Immature natural killer cell (primary cell): Measurements from ENCODE around the gene DOCK10. TPM values are rescaled to one million over a fixed set of nuclear protein-coding genes. Genes with fewer than 3 reads are reported as not detected.

Source experiments
- DNase-seq, 3 donors: peaks; one replicate each; pipeline ENCODE4 v3.0.0; 2022; ENCODE audit warnings: mixed read lengths in 1 of 3
- H3K27ac Mint-ChIP-seq, 6 donors: one replicate each; pipeline ENCODE4 v1.8.0; 2020; ENCODE audit warnings: mixed read lengths in 6 of 6, mild to moderate bottlenecking in 5 of 6, inconsistent platforms in 4 of 6, moderate library complexity in 3 of 6
- H3K27me3 Mint-ChIP-seq, 3 donors: one replicate each; pipeline ENCODE4 v1.8.0; 2020 to 2021; ENCODE audit warnings: low read depth in 3 of 3, mild to moderate bottlenecking in 3 of 3, mixed read lengths in 3 of 3, moderate library complexity in 3 of 3, inconsistent platforms in 1 of 3
- H3K36me3 Mint-ChIP-seq, 3 donors: one replicate each; pipeline ENCODE4 v1.8.0; 2020; ENCODE audit warnings: mixed read lengths in 3 of 3, inconsistent platforms in 2 of 3, mild to moderate bottlenecking in 2 of 3
- H3K4me1 Mint-ChIP-seq, 2 donors: one replicate each; pipeline ENCODE4 v1.8.0; 2020; ENCODE audit warnings: inconsistent platforms in 2 of 2, mild to moderate bottlenecking in 2 of 2, mixed read lengths in 2 of 2, moderate library complexity in 1 of 2
- H3K4me3 Mint-ChIP-seq, 5 donors: one replicate each; pipeline ENCODE4 v1.8.0; 2020; ENCODE audit warnings: mild to moderate bottlenecking in 5 of 5, mixed read lengths in 5 of 5, inconsistent platforms in 3 of 5, moderate library complexity in 3 of 5
- H3K9me3 Mint-ChIP-seq, 6 donors: one replicate each; pipeline ENCODE4 v1.8.0; 2020; ENCODE audit warnings: mild to moderate bottlenecking in 6 of 6, mixed read lengths in 6 of 6, inconsistent platforms in 4 of 6, moderate library complexity in 3 of 6
- polyA plus RNA-seq, 3 donors: library from polyadenylated mRNA; unstranded; fragments of 300-500 nt; fragmentation: Illumina TruSeq; gene quantifications; one replicate each; pipeline ENCODE4 v1.2.3, GENCODE V29; 2021

DOCK10 gene
- polyA plus RNA-seq, 3 donors from 2014 or later, result 10.2 to 61.9 (median 22.9) TPM

DNA sequence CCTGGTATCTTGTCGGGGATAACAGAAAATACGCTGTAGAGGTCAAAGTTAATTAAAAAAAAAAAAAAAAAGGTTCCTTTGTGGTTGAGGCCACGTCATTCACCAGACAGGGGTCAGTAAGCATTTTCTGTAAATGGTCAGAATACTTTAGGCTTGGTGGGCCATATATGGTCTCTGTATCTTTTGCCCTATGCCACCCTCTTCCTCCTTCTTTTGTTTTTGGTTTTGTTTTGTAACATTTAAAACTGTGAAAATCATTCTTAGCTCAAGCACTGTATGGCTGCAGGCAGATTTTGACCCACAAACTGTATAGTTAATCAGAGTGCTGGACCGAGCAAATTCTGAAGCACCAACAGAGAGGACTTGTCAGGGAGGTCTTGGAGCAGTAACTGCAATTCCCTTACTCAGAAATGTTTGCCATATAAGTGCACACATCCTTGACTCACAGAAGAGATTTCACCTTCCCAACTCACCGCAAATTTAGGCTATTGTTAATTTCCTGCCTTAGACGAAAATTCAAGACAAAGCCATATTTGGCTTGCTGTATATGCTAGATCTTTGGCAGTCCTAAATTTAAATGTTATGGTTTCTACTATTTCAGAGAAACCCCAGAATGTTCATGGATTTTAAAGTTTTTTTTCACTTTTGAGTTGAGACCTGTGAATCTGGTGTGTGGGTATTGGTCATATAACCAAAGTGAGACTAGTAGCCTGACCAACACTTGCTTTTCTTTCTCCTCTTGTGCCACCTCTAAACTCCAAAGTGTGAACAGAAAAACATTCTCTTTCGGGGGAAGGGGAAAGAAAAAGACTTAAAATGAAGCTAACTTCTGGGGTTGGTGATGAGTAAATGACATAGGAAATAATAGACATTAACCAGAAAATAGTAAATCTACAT lies 65.4 kb downstream of the DOCK10 start:
- Mint-ChIP-seq H3K27me3 (no peaks in the 10 kb centered on the region), H3K4me3 (peak overlapping the region; percentile 72 to 88 (median 80)), H3K36me3 (peaks cover 0 to 5% (median 4%) of the 10 kb centered on the region in 3 donors), H3K9me3 (no peaks in the 10 kb centered on the region), H3K4me1 (peaks cover 65 to 90% of the 10 kb centered on the region in 2 donors), H3K27ac (peak overlapping the region; percentile 85 to 96 (median 90))
- DNase-seq, result peak; percentile 35 to 48 (median 43)

DNA sequence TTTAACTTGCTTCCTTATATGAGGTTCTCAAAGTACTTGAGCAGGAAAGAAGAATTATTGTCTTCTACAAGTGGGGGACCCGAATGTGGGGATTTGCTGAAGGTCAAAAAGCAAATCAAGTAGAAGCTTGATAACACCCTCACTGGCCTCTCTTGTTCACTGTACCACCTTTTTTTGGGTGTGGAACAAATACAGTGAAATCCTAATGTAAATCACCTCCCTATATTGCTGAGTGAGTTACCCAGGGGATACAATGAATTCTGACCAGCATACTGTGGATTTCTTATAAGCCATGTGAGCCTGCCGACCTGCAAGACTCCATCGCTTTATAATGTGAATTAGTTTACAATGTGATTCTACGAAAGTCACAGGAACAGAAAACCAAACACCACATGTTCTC lies 66.5 kb downstream of the DOCK10 start:
- Mint-ChIP-seq H3K27ac (peak overlapping the region; percentile 81 to 90 (median 87)), H3K4me1 (peaks cover 66 to 91% of the 10 kb centered on the region in 2 donors), H3K4me3 (peak overlapping the region; percentile 41 to 88 (median 64)), H3K9me3 (no peaks in the 10 kb centered on the region), H3K36me3 (peaks cover 0 to 5% (median 4%) of the 10 kb centered on the region in 3 donors), H3K27me3 (peaks cover 0 to 1% (median 0%) of the 10 kb centered on the region in 3 donors)
- DNase-seq, result no peak

DNA sequence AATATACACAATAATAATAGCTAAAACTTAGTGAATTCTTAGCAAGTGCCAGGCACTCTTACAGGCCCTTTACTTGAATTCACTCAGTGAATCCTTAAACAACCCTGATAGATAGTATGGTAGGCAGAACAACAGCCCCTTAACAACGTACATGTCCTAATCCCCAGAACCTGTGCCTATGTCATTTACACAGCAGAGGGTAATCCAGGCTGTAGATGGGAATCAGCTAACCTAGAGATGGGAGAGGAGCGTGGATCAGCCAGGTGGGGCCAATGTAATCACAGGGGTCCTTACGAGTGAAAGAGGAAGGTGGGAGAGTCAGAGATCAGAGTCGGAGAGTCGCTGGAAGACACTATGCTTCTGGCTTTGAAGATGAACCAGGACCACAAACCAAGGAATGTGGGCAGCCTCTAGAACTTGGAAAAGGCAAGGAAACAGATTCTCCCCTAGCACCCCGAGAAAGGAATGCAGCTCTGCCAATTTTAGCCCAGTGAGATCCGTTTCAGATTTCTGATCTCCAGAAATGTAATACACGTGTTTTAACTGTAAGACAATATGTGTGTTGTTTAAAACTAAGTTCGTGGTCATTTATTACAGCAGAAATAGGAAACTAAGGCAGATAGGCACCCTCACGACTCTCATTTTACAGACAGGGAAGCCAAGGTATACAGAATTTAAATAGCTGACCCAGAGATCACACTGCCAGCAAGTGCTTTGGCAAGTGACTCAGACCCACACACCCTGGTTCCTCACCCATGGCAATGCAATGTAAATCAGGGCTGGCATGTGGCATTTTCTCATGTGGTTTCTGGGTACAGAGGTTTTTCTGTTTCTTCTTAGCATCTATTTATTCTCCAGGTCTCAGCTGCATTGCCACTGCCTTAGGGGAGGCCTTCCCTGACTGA lies 68.9 kb downstream of the DOCK10 start:
- H3K9me3 Mint-ChIP-seq, result no peaks in the 10 kb centered on the region
- H3K27me3 Mint-ChIP-seq, result peaks cover 0 to 4% (median 0%) of the 10 kb centered on the region in 3 donors
- H3K36me3 Mint-ChIP-seq, result no peaks in the 10 kb centered on the region
- peak overlapping the region; percentile 43 to 87 (median 77) for H3K27ac Mint-ChIP-seq
- peak overlapping the region; percentile 30 to 71 (median 50) for H3K4me3 Mint-ChIP-seq
- peak; percentile 44 to 55 (median 54) for DNase-seq
- H3K4me1 Mint-ChIP-seq, result peaks cover 82 to 100% of the 10 kb centered on the region in 2 donors

- Mint-ChIP-seq H3K27ac (peak overlapping the region; percentile 30 to 81 (median 55)), H3K36me3 (no peaks in the 10 kb centered on the region), H3K4me3 (peak overlapping the region; percentile 28 to 52 (median 42)), H3K27me3 (peaks cover 0 to 4% (median 0%) of the 10 kb centered on the region in 3 donors), H3K4me1 (peaks cover 74 to 94% of the 10 kb centered on the region in 2 donors), H3K9me3 (no peaks in the 10 kb centered on the region)
- no peak for DNase-seq
Observed at GRCh38 chr2:224971214-224971613, 71.1 kb downstream of the DOCK10 start.

DNA sequence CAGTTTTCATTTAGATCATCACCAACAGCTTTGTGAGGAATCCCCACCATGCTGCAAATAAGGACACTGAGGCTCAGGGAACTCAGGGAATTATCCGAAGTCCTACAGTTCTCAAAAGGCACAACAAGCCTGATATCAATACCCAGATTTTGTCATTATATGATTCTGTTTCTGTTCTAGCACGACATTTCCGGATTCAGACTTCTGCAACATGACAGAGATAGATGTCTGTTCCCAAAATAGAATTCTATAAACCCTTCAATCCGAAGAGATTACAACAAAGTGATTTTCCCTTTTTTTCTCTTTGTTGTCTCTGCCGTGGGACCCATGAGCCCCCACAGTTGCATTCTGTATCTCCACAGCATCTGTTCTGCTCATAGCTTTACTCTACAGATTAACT lies 72.0 kb downstream of the DOCK10 start:
- H3K27me3 Mint-ChIP-seq, result peaks cover 0 to 4% (median 0%) of the 10 kb centered on the region in 3 donors
- no peaks in the 10 kb centered on the region for H3K36me3 Mint-ChIP-seq
- H3K9me3 Mint-ChIP-seq, result no peaks in the 10 kb centered on the region
- peak overlapping the region in 4 of 5 donors; percentile 36 to 76 (median 62) for H3K4me3 Mint-ChIP-seq
- DNase-seq, result no peak
- H3K4me1 Mint-ChIP-seq, result peaks cover 66 to 94% of the 10 kb centered on the region in 2 donors
- peak overlapping the region; percentile 45 to 88 (median 70) for H3K27ac Mint-ChIP-seq

DNA sequence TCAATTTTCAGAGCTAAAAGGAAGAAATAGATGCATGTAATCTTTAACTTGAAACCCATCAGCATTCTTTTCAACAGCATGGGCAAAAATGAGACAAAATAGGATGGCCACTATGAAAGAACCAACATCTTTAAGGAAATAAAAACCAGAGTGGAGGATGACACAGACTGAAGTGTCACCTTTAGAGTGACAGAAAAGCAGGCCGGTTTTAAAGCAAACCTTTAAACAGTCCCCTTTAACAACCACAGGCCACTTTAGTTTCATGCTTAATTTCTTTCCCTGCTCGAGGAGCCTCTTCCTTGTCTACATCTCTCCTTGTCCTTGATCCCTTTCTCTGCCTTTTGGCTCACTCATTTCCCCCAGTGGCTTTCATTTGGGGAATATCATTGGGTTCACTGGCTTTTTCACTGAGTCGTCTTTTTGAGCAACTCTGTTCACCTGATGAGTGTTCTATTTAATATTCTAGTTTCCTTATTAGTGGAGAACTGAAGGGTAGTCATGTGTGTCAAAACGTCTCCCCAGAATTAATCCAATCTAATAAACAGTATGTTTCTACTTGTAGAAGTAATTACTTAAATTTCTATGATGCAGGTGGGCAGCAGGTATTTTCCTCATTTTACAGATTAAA lies 72.5 kb downstream of the DOCK10 start:
- H3K36me3 Mint-ChIP-seq, result no peaks in the 10 kb centered on the region
- no peaks in the 10 kb centered on the region for H3K9me3 Mint-ChIP-seq
- H3K27ac Mint-ChIP-seq, result peak overlapping the region; percentile 45 to 92 (median 84)
- peaks cover 0 to 4% (median under 1%) of the 10 kb centered on the region in 3 donors for H3K27me3 Mint-ChIP-seq
- no peak for DNase-seq
- H3K4me1 Mint-ChIP-seq, result peaks cover 60 to 93% of the 10 kb centered on the region in 2 donors
- H3K4me3 Mint-ChIP-seq, result peak overlapping the region; percentile 36 to 76 (median 56)

GRCh38 chr2:224969095-224969494 lies 73.2 kb downstream of the DOCK10 start:
- Mint-ChIP-seq H3K9me3 (no peaks in the 10 kb centered on the region), H3K27me3 (peaks cover 0 to 4% (median 2%) of the 10 kb centered on the region in 3 donors), H3K36me3 (no peaks in the 10 kb centered on the region), H3K4me3 (peak overlapping the region in 3 of 5 donors; percentile 42 to 76 (median 67)), H3K27ac (peak overlapping the region; percentile 45 to 92 (median 86)), H3K4me1 (peaks cover 57 to 92% of the 10 kb centered on the region in 2 donors)
- no peak for DNase-seq

DNA sequence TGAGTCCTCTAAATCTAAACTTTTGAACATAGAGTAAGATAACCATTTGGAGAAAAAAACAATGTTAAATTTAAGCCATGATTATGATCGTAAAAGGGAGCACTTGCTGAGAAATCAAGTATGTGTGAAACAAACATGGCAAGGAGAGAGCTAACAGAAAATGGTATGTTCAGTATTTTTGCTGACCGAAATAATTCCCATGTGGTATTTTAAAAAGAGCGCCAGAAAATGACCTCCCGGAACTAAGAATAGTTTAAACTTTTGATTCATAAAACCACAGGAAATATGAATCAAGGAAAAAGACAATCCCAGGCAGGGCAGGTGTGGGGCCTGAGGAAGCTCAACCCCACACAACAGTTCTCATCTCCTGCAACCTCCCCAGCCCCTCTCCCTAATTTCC lies 74.2 kb downstream of the DOCK10 start:
- no peak for DNase-seq
- Mint-ChIP-seq H3K4me3 (no peak overlapping the region), H3K27me3 (peaks cover 0 to 4% (median 2%) of the 10 kb centered on the region in 3 donors), H3K4me1 (peaks cover 49 to 86% of the 10 kb centered on the region in 2 donors), H3K27ac (peak overlapping the region in 5 of 6 donors; percentile 18 to 84 (median 65)), H3K9me3 (no peaks in the 10 kb centered on the region), H3K36me3 (no peaks in the 10 kb centered on the region)

- Mint-ChIP-seq H3K4me3 (no peak overlapping the region), H3K27ac (no peak overlapping the region), H3K9me3 (no peaks in the 10 kb centered on the region), H3K27me3 (peaks cover 0 to 4% (median 3%) of the 10 kb centered on the region in 3 donors), H3K4me1 (peaks cover 51 to 86% of the 10 kb centered on the region in 2 donors), H3K36me3 (no peaks in the 10 kb centered on the region)
- no peak for DNase-seq
Observed at GRCh38 chr2:224966613-224967012, 75.7 kb downstream of the DOCK10 start.

GRCh38 chr2:224959556-224959955 lies 82.7 kb downstream of the DOCK10 start:
- Mint-ChIP-seq H3K27ac (peak overlapping the region in 5 of 6 donors; percentile 39 to 89 (median 66)), H3K4me1 (peaks cover 46 to 87% of the 10 kb centered on the region in 2 donors), H3K36me3 (no peaks in the 10 kb centered on the region), H3K9me3 (no peaks in the 10 kb centered on the region), H3K4me3 (peak overlapping the region in 1 of 5 donors; percentile 7), H3K27me3 (peaks cover 0 to 2% (median 0%) of the 10 kb centered on the region in 3 donors)
- no peak for DNase-seq

- Mint-ChIP-seq H3K36me3 (no peaks in the 10 kb centered on the region), H3K4me3 (no peak overlapping the region), H3K9me3 (no peaks in the 10 kb centered on the region)
Observed at GRCh38 chr2:224958873-224959272, 83.4 kb downstream of the DOCK10 start.

DNA sequence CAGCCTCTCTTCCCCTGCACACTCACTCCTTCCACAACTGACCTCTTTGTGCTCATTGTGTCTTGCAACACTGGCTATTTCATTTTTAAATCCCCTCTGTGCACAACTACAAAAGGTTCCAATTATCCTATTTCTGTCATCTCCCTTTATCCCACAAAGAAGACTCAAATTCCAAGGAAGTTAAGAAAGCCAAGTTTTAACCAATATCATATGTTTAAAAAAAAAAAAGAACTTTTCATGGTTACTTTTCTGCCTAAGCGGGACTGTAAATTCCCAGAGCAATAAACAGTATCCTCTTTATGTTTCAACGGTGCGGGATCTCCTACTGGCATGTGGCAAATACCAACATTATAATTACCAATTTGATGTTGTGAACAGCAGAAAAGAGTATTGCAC lies 83.8 kb downstream of the DOCK10 start:
- no peak overlapping the region for H3K4me3 Mint-ChIP-seq
- DNase-seq, result no peak
- H3K9me3 Mint-ChIP-seq, result no peaks in the 10 kb centered on the region
- H3K4me1 Mint-ChIP-seq, result peaks cover 54 to 94% of the 10 kb centered on the region in 2 donors
- H3K27me3 Mint-ChIP-seq, result peaks cover 0 to 4% (median 2%) of the 10 kb centered on the region in 3 donors
- H3K27ac Mint-ChIP-seq, result peak overlapping the region in 5 of 6 donors; percentile 71 to 92 (median 75)
- H3K36me3 Mint-ChIP-seq, result no peaks in the 10 kb centered on the region

More at GRCh38 chr2:224958873-224959272, 83.4 kb downstream of the DOCK10 start:
- peaks cover 0 to 2% (median 1%) of the 10 kb centered on the region in 3 donors for H3K27me3 Mint-ChIP-seq
- H3K4me1 Mint-ChIP-seq, result peaks cover 50 to 91% of the 10 kb centered on the region in 2 donors
- H3K27ac Mint-ChIP-seq, result peak overlapping the region in 5 of 6 donors; percentile 8 to 89 (median 72)
- DNase-seq, result no peak
